ENCODE results near the gene MRPL51.
A peak's percentile ranks its signal among the peaks of the same experiment; 100 is the strongest.
"Not testable (repeated sequence)": the region's sequence is repeated elsewhere in the genome, so short reads cannot be mapped to it uniquely, and the experiment has no call there.

The MRPL51 gene

GRCh38 chr12:6530576-6531260 lies 37.7 kb upstream of the MRPL51 start:
- DNase-seq, result no peak

DNA sequence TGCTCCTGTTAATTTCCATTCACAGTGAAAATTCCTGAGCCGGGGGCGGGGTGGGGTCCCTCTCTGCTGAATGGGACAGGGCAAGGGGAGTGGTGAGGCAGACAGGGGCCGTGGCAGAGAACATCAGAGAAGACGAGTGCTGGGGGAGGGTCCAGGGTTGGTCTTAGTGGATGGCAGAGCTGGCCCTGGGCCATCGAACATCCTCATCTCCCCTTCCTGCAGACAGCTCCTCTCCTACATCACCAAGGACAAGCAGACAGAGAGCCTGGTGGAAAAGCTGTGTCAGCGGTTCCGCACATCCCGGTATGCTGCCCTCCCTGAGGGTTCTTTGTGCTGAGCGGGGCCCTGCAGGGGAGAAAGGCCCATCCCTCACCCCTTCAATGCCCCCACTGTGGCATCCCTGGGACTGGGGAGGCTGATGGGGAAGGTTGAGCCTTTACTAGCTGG lies 36.3 kb upstream of the MRPL51 start:
- no peak for DNase-seq

- DNase-seq, result no peak
These were observed 35.6 kb upstream of the MRPL51 start for GRCh38 chr12:6528539-6529235.

DNA sequence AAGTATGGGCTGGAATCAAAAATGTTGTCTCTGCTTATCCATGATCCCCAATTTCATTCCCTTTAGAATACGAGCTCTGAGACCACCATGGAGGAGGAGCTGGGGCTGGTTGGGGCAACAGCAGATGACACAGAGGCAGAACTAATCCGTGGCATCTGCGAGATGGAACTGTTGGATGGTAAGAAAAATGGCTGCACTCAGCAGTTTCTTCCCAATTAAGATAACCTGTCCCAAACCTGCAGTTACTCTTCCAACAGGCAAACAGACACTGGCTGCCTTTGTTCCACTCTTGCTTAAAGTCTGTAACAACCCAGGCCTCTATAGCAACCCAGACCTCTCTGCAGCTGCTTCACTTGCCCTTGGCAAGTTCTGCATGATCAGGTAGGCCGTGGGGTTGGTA lies 34.6 kb upstream of the MRPL51 start:
- DNase-seq, result no peak

DNA sequence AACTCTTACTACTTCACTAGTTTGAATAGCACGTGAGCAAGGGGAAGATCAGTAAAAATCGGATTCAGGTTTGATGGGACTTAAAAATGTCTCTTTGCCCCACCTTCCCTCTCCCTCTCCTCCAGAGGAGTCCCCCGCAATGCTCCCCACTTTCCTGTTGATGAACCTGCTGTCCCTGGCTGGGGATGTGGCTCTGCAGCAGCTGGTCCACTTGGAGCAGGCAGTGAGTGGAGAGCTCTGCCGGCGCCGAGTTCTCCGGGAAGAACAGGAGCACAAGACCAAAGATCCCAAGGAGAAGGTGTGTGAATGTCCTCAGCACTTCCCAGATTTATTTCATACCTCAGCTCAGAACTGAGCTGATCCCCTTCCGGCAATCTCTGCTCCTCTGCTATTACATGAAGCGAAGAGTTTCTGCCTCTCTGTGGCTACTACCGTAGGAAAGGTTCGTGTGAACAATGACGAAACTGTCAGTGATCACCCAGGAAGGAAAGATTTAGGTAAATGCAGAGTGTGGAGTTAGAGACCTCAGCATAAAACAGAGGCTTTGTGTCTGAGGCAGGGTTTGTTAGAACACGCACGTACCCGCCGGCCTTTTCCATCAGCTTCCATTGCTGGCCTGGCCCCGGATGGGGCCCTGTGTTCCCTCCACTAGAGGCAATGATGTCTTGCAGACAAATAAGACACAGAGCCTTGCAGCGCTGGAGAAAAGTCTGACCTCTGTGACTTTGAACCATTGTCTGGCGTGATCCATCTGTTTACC lies 33.9 kb upstream of the MRPL51 start:
- DNase-seq, result no peak

GRCh38 chr12:6526201-6526600 lies 33.1 kb upstream of the MRPL51 start:
- DNase-seq, result no peak

GRCh38 chr12:6524648-6525047 lies 31.6 kb upstream of the MRPL51 start:
- no peak for DNase-seq

DNA sequence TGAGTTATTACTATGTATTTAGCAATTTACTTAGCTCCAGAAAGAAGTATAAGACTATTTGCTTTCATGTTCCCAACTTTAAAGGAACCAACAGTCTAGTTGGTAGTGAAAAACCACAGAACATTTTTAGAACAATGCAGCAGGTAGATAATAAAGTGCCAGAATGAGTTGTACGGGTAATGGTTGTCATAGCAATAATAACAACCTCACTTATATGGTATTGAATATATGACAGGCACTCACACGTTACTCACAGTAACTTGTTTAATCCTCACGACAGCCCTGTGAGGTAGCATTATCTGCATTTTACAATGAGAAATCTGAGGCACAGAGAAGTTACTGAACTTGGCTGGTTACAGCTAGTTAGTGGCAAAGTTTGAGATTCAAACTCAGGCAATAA lies 30.6 kb upstream of the MRPL51 start:
- DNase-seq, result no peak

GRCh38 chr12:6522193-6522592 lies 29.1 kb upstream of the MRPL51 start:
- DNase-seq, result no peak

GRCh38 chr12:6520186-6520585 lies 27.1 kb upstream of the MRPL51 start:
- DNase-seq, result no peak

DNA sequence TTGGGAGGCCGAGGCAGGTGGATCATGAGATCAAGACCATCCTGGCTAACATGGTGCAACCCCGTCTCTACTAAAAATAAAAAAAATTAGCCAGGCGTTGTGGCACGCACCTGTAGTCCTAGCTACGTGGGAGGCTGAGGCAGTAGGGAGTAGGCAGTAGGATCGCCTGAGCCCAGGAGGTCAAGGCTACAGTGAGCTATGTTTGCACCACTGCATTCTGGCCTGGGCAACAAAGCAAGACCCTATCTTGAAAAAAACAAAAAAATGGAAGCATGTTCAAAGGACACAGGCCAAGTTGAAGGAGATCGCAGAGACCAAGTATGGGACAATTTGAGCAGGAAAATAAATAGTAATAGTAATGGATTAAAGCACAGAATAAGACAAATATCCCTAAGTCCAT lies 15.0 kb upstream of the MRPL51 start:
- DNase-seq, result no peak

GRCh38 chr12:6507102-6507998 lies 14.3 kb upstream of the MRPL51 start:
- peak; percentile 20 for DNase-seq

DNA sequence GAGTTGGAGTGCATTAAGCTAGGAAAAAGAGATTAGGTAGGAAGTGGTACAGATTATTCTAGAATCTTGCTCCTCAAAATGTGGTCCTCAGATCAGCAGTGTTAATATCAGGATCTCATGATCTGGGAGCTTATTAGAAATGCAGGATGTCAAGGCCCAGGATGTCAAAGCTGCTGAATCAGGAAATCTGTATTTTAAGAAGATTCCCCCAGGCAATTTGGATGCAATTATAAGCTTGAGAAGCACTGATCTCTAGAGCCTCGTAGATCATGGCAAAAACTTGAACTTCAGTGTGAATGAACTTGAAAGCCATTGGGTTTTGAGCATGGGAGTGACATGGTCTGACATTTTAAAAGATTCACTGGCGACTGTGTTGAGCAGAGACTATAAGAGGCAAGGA lies 7.4 kb upstream of the MRPL51 start:
- no peak for DNase-seq

DNA sequence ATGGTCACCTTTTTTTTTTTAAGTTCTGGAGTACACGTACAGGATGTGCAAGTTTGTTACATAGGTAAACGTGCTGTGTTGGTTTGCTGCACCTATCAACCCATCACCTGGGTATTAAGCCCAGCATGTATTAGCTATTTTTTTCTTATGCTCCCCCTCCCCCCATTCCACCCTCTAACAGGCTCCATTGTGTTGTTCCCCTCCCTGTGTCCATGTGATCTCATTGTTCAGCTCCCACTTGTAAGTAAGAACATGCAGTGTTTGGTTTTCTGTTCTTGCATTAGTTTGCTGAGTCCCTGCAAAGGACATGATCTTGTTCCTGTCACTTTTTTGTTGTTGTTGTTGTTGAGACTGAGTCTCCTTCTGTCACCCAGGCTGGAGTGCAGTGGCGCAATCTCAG lies 4.2 kb upstream of the MRPL51 start:
- not testable (repeated sequence) for DNase-seq

- no peak for DNase-seq
These were observed 1.9 kb upstream of the MRPL51 start for GRCh38 chr12:6494968-6495367.

- no peak for DNase-seq
These were observed 1.2 kb upstream of the MRPL51 start for GRCh38 chr12:6494258-6494743.

- DNase-seq, result peak; percentile 97
These were observed 615 bp upstream of the MRPL51 start, which contains the start of gene NCAPD2 for GRCh38 chr12:6493497-6494257. TSS of gene NCAPD2 (plus strand) at chr12:6494102. CDS start at chr12:6495099, 997 bp downstream.

DNA sequence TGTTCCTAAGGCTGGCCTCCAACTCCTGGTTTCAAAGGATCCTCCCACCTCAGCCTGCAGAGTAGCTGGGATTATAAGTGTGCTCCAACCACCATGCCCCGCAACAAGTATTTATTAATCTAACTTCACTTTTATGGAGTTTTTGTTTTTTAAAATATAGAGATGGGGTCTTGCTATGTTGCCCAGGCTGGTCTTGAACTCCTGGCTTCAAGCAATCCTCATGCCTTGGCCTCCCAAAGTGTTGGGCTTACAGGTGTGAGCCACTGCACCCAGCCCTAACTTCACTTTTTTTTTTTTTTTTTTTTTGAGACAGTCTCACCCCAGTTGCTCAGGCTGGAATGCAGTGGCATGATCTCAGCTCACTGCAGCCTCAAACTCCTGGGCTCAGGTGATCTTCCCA lies 2.4 kb downstream of the MRPL51 start:
- not testable (repeated sequence) for DNase-seq

DNA sequence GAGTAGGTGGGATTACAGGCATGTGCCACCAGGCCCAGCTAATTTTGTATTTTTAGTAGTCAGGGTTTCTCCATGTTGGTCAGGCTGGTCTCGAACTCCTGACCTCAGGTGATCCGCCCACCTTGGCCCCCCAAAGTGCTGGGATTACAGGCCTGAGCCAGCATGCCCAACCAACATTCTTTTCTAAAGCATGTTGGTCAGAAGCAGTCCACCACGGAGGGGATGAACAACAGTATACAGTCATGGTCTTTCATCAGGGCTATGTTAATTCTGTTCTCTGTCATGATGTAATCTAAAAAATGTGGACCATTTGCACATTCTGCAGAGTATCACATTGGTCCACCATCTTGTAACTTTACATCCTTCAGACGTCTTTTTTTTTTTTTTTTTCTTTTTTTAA lies 3.6 kb downstream of the MRPL51 start:
- DNase-seq, result peak; percentile 14

GRCh38 chr12:6488240-6488639 lies 4.8 kb downstream of the MRPL51 start:
- DNase-seq, result no peak

DNA sequence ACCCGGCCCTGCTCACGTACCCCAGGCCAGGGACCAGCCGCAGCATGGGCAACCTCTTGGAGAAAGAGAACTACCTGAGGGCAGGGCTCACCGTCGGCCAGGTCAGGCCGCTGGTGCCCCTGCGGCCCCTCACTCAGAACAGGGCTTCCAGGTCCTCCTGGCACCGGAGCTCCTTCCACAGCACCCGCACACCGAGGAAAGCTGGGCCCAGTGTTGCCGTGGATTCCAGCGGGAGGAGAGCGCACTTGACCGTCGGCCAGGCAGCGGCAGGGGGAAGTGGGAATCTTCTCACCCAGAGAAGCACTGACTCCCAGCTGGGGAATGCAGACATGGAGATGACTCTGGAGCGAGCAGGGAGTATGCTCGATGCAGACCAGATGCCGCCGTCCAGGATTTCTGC lies 14.6 kb downstream of the MRPL51 start:
- peak; percentile 73 for DNase-seq

Data from fibroblast of skin of right biceps (primary cell).